Mammary epithelial cell (primary cell): ENCODE data around the gene ANP32B.

Experiments used
- EZH2 ChIP-seq: IDR thresholded peaks from 2 replicates; pipeline ENCODE4 v1.6.1; 2012; ENCODE audit warnings: low read length, inconsistent platforms, borderline replicate concordance
- TF ChIP-seq, protein P1 (sequence below), 2 donors: IDR thresholded peaks in 1 of 2; conservative IDR thresholded peaks in 1 of 2; 2 replicates each; pipeline ENCODE4 v1.5.1; 2011 to 2012; ENCODE audit warnings: inconsistent platforms in 2 of 2, low read length in 2 of 2, mild to moderate bottlenecking in 2 of 2, control low read depth in 1 of 2, low read depth in 1 of 2; ENCODE audit not compliant: insufficient read depth in 1 of 2; ENCODE audit errors: extremely low read depth in 1 of 2

DNA sequence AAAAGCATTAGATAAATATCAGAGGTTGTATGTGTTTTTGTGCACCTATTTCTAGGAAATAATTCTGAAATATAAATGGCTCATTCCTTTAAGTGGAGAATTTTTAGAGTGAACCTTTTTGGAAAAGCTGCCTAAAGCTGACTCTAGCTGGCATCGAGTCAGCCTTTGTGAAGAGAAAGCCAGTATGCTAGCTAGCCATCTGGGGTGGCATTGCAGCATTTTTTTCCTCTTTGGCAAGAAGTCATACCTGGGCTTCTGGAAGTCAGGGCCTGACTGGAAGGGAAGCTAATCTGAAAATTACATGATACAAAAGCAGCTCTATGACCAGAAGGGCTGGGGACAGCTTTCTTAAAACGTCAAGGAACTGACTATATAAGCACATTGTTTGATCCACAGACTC, 19.7 kb downstream of the ANP32B start:
- TF ChIP-seq, protein P1, sequence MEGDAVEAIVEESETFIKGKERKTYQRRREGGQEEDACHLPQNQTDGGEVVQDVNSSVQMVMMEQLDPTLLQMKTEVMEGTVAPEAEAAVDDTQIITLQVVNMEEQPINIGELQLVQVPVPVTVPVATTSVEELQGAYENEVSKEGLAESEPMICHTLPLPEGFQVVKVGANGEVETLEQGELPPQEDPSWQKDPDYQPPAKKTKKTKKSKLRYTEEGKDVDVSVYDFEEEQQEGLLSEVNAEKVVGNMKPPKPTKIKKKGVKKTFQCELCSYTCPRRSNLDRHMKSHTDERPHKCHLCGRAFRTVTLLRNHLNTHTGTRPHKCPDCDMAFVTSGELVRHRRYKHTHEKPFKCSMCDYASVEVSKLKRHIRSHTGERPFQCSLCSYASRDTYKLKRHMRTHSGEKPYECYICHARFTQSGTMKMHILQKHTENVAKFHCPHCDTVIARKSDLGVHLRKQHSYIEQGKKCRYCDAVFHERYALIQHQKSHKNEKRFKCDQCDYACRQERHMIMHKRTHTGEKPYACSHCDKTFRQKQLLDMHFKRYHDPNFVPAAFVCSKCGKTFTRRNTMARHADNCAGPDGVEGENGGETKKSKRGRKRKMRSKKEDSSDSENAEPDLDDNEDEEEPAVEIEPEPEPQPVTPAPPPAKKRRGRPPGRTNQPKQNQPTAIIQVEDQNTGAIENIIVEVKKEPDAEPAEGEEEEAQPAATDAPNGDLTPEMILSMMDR (conservative IDR thresholded peaks at IDR 0.05 in 1 of 2, IDR thresholded peaks at IDR 0.05 in 1 of 2; ENCODE audit: extremely low read depth in 1 of 2, insufficient read depth in 1 of 2, low read depth in 1 of 2, low read length in 2 of 2), result no peak
- TF ChIP-seq EZH2, result no peak
